Lung (tissue), 12 donors: ENCODE data around the gene GLIS2. TPM values are rescaled to one million over a fixed set of nuclear protein-coding genes. Genes with fewer than 3 reads are reported as not detected.
A peak's percentile ranks its signal among the peaks of the same experiment; 100 is the strongest.

Experiments used
- ATAC-seq: fragments of 200-7000 bp; cut with Tn5 transposase; one replicate; pipeline ENCODE4 v1.9.1; 2020; ENCODE audit warnings: moderate number of reproducible peaks; ENCODE audit not compliant: insufficient read depth, low FRiP score
- DNase-seq, 3 donors: peaks; one replicate each; pipeline ENCODE4 v3.0.0-alpha.2; 2013 to 2017
- H3K27ac ChIP-seq, 2 donors: one replicate each; pipeline ENCODE4 v1.5.1; 2013; ENCODE audit warnings: mild to moderate bottlenecking in 2 of 2, moderate library complexity in 2 of 2, control low read depth in 1 of 2, inconsistent platforms in 1 of 2, low read depth in 1 of 2, low read length in 1 of 2
- H3K27me3 ChIP-seq, 3 donors: one replicate each; pipeline ENCODE4 v1.5.1; 2013; ENCODE audit warnings: low read length in 2 of 3; ENCODE audit not compliant: control insufficient read depth in 3 of 3, insufficient read depth in 3 of 3
- H3K36me3 ChIP-seq, 4 donors: one replicate each; pipeline ENCODE4 v1.5.1; 2013; ENCODE audit warnings: low read length in 4 of 4, mild to moderate bottlenecking in 1 of 4, moderate library complexity in 1 of 4; ENCODE audit not compliant: control insufficient read depth in 4 of 4, insufficient read depth in 4 of 4
- H3K4me1 ChIP-seq, 5 donors: one replicate each; pipeline ENCODE4 v1.5.1; 2013; ENCODE audit warnings: low read length in 5 of 5, mild to moderate bottlenecking in 2 of 5, moderate library complexity in 1 of 5; ENCODE audit not compliant: control insufficient read depth in 5 of 5, insufficient read depth in 5 of 5
- H3K4me3 ChIP-seq: one replicate; pipeline ENCODE4 v1.5.1; 2013; ENCODE audit warnings: mild to moderate bottlenecking, control low read depth, moderate library complexity
- H3K9ac ChIP-seq, 2 donors: one replicate each; pipeline ENCODE4 v1.5.1; 2013; ENCODE audit warnings: low read length in 2 of 2, control low read depth in 1 of 2; ENCODE audit not compliant: insufficient read depth in 1 of 2
- H3K9me3 ChIP-seq, 4 donors: one replicate each; pipeline ENCODE4 v1.5.1; 2013; ENCODE audit warnings: low read length in 3 of 4, mild to moderate bottlenecking in 1 of 4, moderate library complexity in 1 of 4; ENCODE audit not compliant: control insufficient read depth in 4 of 4, insufficient read depth in 3 of 4
- whole genome bisulfite sequencing, 2 donors: extraction: QIAGEN DNeasy Blood & Tissue Kit; methylation state at CpG; one replicate each; pipeline ENCODE4 v1.1.7; 2013; 5-methylcytosine and 5-hydroxymethylcytosine counted together
- polyA plus RNA-seq, 2 donors: library from polyadenylated mRNA; stranded (reverse); fragments of 200-250 nt; gene quantifications; one replicate each; pipeline ENCODE4 v1.2.1, GENCODE V29; 2013
- total RNA-seq, 2 donors: library from RNA; depleted of rRNA in 1 of 2; stranded (reverse); fragments of >200 nt in 1 of 2; gene quantifications; one replicate each; pipeline ENCODE4 v1.2.1, GENCODE V29; 2014 to 2021
- TF ChIP-seq, protein P1 (sequence below): IDR thresholded peaks from 2 replicates; pipeline ENCODE4 v1.5.1; 2012; ENCODE audit warnings: mild to moderate bottlenecking; ENCODE audit errors: control extremely low read depth, extremely low read depth
- donor health status: control.
- donor health status: control.
- donor health status: Bipolar disorder and iron deficiency.
- donor health status: healthy.
- donor health status: DM: yes; HTN: yes; CAD: no.

The GLIS2 gene
- total and polyA plus RNA-seq, 4 donors = 8.8 to 25.5 (median 14.9) TPM

DNA sequence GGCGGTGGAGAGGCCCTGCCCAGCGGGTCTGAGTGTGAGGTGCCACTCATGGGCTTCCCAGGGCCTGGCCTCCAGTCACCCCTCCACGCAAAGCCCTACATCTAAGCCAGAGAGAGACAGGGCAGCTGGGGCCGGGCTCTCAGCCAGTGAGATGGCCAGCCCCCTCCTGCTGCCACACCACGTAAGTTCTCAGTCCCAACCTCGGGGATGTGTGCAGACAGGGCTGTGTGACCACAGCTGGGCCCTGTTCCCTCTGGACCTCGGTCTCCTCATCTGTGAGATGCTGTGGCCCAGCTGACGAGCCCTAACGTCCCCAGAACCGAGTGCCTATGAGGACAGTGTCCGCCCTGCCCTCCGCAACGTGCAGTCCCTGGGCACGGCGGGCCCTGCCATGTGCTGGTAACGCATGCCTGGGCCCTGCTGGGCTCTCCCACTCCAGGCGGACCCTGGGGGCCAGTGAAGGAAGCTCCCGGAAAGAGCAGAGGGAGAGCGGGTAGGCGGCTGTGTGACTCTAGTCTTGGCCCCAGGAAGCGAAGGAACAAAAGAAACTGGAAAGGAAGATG lies 67.0 kb downstream of the GLIS2 start:
- H3K4me3 ChIP-seq = no peak overlapping the region
- TF ChIP-seq, protein P1, sequence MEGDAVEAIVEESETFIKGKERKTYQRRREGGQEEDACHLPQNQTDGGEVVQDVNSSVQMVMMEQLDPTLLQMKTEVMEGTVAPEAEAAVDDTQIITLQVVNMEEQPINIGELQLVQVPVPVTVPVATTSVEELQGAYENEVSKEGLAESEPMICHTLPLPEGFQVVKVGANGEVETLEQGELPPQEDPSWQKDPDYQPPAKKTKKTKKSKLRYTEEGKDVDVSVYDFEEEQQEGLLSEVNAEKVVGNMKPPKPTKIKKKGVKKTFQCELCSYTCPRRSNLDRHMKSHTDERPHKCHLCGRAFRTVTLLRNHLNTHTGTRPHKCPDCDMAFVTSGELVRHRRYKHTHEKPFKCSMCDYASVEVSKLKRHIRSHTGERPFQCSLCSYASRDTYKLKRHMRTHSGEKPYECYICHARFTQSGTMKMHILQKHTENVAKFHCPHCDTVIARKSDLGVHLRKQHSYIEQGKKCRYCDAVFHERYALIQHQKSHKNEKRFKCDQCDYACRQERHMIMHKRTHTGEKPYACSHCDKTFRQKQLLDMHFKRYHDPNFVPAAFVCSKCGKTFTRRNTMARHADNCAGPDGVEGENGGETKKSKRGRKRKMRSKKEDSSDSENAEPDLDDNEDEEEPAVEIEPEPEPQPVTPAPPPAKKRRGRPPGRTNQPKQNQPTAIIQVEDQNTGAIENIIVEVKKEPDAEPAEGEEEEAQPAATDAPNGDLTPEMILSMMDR = no peak
- 88 to 92% methylated on average over 21 of the region's 21 CpGs for WGBS, 2 donors
- H3K9me3 ChIP-seq = no peaks in the 10 kb centered on the region
- ATAC-seq = no peak
- no peak for DNase-seq
- H3K4me1 ChIP-seq = peaks cover 0 to 6% (median 0%) of the 10 kb centered on the region in 5 donors
- no peak overlapping the region for H3K9ac ChIP-seq
- no peaks in the 10 kb centered on the region for H3K27me3 ChIP-seq
- H3K36me3 ChIP-seq = peaks cover 0 to 61% (median 6%) of the 10 kb centered on the region in 4 donors
- no peak overlapping the region for H3K27ac ChIP-seq

DNA sequence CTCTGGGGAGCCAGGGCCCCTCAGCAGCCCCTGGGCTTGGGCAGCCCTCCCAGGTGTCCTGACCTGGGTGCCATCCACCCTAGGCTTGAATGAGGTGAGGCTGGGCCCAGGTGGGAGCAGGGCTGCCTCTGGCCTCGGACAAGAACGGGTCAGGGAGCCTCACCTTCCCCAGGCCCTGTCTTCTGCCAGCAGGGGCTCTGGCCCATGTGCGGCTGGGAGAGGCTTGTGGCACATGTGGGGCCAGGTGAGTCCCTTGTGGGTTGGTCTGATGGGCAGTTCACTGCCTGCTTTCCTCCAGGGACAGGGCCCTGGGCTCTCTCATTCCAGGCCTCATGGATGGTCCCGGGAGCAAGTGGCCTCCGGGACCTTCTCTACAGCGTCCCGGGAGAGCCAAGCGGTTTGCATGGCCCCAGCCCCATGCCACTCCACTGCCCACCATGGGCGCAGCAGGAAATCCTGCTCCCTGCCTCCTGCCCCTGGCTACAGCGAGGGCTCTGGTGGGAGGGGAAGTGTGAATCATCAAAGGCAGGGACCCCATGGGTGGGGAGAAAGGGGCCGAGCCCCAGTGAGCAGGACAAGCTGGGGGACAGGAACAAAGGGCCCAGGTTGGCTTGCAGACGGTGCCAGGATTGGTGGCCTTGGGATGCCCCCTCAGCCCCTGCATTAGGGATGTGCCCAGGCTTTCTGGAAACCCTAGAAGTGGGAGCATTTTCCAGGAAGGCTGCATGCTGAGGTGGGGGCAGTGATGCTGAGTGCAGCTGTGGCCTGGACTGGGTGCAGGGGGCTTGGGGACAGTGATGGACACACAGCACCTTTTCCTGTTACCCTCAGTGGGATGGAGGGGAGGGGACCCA lies 68.0 kb downstream of the GLIS2 start:
- ATAC-seq (no peak), DNase-seq (no peak)
- Histone ChIP-seq H3K27ac (no peak overlapping the region), H3K9me3 (no peaks in the 10 kb centered on the region), H3K4me1 (peaks cover 0 to 13% (median 0%) of the 10 kb centered on the region in 5 donors), H3K9ac (no peak overlapping the region), H3K4me3 (no peak overlapping the region), H3K27me3 (no peaks in the 10 kb centered on the region), H3K36me3 (peaks cover 0 to 63% (median 6%) of the 10 kb centered on the region in 4 donors)
- 82 to 92% methylated on average over 12 of the region's 12 CpGs for WGBS, 2 donors
- TF ChIP-seq, protein P1 = no peak

DNA sequence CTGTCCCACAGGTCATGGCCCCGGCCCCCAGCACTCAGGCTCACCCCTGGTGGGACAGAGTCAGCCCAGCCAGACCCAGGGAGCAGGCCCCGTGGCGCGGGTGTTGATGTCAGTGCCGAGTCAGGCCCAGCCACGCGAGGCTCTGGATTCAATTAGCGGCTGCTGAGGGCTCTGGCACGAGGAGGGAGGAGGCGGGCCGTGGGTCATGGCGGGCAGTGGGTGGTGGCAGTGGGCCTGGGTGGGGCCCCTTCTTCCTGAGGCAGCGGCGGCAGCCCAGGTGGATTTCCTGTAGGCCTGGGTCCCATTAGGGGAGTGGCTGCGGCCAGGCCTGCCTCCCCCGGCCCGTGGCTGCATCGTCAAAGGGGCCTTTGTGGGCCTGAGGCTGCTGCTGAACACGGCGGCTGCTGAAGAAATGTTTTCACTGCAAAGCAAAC lies 68.7 kb downstream of the GLIS2 start:
- peak in 1 of 3 donors; percentile 55 for DNase-seq
- H3K9me3 ChIP-seq = no peaks in the 10 kb centered on the region
- no peak overlapping the region for H3K4me3 ChIP-seq
- H3K27me3 ChIP-seq = no peaks in the 10 kb centered on the region
- 67 to 70% methylated on average over 20 of the region's 20 CpGs for WGBS, 2 donors
- no peak for ATAC-seq
- TF ChIP-seq, protein P1 = no peak
- no peak overlapping the region for H3K9ac ChIP-seq
- peaks cover 0 to 16% (median 5%) of the 10 kb centered on the region in 5 donors for H3K4me1 ChIP-seq
- peaks cover 0 to 59% (median 6%) of the 10 kb centered on the region in 4 donors for H3K36me3 ChIP-seq
- no peak overlapping the region for H3K27ac ChIP-seq
